GM19099 (cell line): ENCODE measurements around the gene FRYL.

Experiments
- POLR2A ChIP-seq: IDR thresholded peaks from 3 replicates; pipeline ENCODE4 v1.6.1; 2011; ENCODE audit warnings: low read depth; ENCODE audit not compliant: insufficient read length; ENCODE audit errors: extremely low read depth

The FRYL gene

DNA sequence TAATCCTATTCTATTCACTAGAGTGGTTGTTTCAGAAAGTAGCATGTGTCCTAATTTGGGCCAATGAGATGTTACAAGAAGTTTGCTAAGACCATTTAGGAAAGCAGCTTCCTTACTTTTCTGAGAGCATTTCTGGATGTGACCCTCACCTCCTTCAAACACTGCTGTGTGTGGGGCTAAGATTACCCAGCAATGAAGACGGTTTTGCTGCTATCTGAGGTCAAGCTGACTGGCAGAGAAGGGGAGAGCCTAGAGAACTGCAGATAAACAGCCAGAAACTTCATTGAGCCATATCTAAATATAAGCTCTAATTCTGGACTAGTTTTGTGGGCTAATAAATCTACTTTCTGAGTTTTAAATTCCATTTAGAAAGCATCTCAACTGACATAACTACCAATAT is 253.7 kb downstream of the FRYL start:
- TF ChIP-seq POLR2A: no peak

DNA sequence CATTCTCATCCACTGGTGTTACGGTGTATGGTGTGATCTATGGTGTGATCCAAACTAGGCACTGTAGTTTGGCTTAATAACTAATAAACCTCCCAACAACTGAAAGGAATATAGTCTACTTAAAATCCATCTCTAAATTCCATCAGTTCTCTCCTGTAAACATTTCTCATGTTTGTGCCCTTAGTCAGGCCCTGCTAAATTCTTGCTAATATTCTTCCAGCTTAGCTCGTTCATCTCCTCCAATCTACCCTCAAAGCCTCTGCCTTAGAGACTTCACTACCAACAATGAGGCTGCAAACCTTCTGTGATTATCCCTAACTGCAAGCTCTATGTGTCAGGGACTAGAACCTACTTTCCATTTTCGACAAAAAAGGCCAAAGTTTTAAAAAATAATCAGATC is 261.9 kb downstream of the FRYL start:
- TF ChIP-seq POLR2A: no peak

DNA sequence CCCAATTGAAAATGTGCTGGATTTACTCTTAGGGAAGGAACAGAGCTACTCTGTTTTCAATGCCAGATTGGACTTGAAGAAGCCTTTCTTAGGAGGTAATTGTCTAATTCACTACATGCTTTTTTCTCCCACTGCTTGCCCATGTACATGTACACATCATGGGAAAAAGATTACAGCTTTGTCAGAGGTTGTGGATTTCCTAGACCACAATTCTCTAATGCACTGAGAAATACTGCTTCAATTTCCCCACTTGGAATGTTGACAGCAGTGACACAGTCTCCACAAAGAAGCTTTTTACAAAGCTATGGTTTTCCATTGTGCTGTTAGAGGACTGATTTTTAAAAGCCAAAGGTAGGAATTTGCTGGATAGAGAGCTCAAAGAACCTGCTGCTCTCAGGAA is 270.5 kb downstream of the FRYL start:
- TF ChIP-seq POLR2A: no peak

DNA sequence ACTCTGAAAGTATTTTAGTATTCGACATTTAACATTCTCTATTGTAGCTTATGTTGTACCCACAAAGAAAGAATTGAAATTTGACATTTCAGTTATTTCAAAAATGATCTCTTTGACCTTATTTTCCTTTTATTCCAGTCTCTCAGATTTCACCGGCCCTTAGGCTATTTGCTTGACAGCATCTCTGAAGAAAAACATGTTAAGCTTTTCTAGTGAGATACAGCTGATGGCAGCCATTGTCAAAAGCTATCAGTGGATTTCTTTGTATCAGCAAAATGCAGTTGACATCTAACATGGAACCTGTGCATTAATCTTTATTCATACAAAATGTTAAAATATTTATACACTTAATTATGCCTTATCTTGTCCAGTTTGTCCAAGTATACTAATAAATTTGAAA is 273.4 kb downstream of the FRYL start:
- TF ChIP-seq POLR2A: no peak

DNA sequence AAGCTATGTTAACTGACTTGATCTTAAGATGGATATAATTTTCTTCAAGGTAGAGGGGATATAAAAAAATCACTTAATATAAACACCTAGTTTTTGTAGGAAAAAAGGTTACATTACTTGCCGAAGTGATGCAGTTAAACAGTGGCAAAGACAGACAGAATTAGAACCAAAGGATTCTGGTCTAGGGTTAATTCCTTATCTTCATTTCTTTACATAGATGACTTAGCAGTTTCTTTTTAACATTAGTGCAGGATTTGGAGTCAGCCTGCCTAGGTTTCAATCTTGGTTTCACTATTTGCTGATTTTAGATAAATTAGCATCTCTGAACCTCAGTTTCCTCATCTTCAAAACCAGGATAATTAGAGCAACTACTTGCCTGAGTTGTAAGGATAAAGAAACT is 275.7 kb downstream of the FRYL start:
- no peak for TF ChIP-seq POLR2A

DNA sequence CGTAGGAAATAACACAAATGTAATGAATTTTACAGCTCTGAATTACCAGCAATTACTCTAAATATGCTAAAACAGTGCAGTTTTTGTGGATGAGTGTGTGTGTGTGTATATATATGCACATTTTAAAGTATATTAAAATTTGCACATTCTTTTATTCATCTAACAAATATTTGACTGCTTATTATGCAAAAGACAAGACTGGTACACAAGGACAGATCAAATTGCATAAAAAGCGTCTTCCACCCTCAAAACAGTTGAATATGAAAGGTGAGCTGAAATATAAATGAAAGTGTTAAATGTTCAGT is 276.1 kb downstream of the FRYL start:
- TF ChIP-seq POLR2A: no peak

DNA sequence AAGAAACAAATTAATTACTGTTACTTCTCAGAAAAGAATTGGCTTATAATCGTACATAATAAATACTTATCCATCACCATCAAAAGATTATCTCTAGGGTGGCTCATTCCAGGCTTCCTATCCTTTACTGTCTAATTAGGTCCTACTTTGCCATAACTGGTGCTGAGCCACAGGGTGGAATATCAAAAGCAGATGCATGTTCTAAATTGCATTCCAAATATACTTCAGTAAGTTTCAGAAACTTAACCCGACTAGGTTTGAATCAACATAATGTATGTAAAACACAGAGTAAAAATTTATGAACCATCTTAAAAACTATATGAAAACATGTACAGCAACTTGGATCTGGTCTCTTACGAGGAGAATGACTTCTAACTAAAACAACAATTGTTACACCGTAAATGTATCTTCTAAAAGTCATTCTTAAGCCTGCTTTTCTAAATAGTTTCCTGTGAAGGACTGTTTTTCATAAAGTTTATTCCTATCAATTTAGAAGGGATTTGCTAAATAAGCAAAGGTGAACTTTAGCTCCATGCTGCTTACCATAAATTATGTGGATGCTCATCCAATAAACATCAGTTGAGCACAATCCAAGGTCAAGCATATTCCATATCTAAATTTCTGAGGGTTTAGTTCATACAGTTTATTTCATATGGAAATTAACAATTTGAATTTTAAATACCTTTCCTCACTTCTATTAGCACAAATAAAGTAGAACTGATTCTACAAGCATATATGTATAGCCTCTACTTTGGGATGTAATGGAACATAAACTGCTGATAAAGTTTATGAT is 276.6 kb downstream of the FRYL start:
- TF ChIP-seq POLR2A: no peak

DNA sequence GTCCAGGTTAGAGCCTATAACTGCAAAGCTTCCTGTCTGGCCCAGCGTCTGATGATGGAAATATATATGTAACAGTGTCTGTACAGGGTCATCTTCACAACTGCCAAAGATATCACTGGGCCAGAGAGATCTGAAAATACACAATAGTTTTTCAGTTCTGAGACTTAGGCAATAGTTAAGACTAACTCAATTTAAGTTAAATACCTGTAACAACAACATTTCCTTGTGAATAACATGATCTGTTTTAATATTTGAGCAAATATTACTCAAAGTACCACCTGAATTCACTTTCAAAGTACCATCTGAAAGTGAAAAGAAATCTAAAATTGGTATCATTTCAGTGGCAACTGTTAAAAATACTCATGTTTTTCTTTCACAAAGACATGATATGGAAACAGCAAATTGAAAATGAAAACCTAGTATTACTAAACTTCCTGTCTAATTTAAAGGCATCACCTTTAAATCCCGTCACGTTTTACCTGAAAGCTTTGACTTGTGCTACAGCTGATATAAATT is 280.5 kb downstream of the FRYL start:
- TF ChIP-seq POLR2A: no peak

DNA sequence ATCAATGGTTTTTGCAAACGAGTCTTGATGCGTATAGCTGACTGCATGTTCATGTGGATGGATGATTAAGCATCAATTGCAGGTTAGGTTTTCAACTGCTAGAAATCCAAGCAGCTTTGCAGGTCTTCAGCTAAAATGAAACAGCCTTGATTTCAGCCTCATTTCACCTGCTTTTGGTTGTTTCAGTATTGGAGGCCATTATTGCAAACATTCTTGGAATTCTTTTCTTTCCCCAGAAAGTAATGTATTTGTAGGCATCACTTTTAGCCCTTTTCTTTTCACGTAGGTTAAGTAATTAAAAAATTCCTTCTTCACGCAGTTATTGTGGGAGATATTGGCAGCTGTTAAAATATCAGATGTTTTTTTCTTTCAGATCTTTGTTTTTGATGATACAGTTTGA is 281.2 kb downstream of the FRYL start:
- no peak for TF ChIP-seq POLR2A

DNA sequence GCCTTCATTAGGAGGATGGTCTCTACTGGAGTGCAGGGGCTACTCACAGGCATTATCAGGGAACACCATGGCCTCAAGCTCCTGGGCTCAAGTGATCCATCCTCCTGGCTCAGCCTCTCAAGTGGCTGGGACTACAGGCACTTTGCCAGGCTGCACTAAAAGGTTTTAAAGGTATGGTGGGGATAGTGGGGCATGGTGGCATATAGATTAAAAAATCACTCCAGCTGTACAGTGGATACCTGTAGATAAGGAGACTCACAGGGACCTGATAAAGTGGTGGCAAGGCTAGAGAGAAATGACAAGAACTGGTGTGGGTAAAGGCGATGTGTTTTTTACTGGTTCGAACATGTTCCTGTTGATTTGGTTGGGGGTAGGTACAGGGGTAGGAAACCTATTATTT is 284.1 kb downstream of the FRYL start:
- TF ChIP-seq POLR2A: no peak

DNA sequence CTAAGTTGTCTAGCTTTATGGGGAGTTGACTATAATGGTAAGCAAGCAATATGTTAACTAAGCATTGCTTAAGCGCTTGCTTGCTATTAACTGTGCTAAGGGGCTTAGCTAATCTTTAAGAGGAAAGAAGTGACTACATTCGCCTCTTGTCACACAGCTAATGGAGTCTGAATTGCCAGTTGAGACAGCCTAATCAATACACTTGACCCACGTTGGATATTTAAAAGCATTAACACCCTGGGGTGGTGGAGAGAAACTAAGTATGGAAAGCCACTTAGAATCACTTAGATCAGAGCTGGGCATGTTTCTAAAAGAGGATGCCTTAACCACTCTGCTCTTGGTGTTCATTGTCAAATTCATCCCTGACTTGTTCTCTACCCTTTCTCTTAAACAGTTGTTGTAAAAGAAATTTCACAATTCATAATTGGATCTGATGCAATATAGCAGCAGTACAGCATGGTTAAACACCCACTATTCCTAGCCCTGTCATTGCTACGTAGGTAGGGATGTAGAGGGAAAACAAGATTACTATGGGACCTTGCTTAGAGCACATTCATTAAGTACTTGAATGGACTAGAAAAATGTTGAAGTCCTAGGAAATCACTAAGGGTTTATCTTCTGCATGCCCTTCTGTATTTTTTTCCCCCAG is 286.5 kb downstream of the FRYL start:
- TF ChIP-seq POLR2A: no peak

DNA sequence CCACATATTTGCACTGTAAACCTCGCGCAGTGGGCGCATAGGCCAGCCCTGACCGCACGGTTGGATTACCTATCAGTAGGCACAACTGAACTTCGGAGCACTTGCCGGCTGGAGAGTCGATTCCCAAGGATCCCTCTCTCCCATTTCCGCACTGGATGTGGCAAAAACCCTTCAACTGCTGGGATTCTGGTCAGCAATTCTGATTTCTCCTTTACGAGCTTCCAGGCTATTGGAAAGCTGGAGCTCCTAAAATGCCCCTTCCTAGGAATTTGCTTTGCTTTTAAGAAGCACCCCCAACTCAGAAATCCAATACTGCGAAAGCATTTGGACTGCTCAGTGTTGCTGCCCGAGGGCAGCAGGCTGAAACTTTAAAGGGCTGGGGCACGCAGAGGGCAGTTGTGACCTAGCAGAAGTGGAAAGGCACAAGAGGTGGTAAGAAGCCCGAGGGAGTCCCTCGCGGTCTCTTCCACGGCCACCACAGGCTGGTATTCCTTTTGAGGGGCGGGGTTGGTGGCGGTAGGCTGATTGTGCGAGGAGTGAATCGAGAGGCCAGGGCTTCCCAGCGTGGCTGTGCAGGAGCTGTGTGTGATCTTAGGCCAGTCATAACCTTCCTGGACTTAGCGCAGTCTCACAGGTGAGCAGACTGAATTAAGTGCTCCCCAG is 288.4 kb downstream of the FRYL start:
- TF ChIP-seq POLR2A: no peak

DNA sequence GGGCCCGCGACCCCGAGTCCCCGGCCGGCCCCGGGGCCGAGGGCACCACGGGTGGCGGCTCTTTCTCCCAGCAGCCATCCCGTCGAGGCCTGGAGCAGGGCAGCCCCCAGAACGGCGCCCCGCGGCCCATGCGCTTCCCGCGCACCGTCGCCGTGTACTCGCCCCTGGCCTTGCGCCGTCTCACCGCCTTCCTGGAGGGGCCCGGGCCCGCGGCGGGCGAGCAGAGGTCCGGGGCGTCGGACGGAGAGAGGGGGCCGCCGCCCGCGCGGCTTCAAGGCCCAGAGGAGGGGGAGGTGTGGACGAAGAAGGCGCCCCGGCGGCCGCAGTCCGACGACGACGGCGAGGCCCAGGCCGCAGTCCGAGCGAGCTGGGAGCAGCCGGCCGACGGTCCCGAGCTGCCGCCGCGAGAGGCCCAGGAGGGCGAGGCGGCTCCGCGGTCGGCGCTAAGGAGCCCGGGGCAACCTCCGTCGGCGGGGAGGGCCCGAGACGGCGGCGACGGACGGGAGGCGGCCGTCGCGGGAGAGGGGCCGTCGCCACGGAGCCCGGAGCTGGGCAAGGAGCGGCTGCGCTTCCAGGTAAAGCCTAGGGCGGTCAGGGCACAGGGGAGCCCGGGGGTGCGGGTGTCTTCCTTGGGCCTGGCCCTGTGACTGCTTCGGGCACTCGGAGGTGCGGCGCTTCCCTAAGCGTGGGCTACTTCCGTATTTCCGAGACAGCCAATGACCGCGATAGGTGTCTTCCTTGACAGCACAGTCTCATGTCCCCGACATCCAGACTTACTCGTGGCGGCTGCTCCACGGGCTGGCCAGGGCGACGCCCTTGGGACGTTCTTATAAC is 289.2 kb downstream of the FRYL start:
- no peak for TF ChIP-seq POLR2A

DNA sequence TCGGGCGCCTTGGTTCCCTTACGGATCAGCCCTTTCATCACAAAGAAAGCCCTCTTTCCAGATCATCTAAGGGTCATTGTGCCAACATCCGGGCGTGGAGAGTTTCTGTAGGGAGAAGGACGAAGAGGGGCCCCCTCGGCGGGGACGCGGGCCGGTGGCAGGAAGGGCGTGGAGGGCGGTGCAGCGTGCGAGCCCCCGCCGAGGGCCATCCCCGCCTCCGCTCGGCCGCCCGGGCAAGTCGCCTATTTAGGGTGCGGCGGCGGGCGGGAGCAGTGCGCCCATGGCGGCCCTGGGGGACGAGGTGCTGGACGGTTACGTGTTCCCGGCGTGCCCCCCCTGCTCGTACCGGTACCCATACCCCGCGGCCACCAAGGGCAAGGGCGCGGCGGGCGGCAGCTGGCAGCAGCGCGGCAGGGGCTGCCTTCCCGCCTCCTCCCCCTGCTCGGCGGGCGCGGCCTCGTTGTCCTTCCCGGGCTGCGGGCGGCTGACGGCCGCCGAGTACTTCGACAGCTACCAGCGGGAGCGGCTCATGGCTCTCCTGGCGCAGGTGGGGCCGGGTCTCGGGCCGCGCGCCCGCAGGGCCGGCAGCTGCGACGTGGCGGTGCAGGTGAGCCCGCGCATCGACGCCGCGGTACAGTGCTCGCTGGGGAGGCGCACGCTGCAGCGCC is 289.9 kb downstream of the FRYL start, which contains the start of gene ZAR1:
ZAR1 (plus strand) TSS at position 241 of the 668 bp plus-strand sequence; CDS start at position 281, 40 bp downstream.
- no peak for TF ChIP-seq POLR2A

DNA sequence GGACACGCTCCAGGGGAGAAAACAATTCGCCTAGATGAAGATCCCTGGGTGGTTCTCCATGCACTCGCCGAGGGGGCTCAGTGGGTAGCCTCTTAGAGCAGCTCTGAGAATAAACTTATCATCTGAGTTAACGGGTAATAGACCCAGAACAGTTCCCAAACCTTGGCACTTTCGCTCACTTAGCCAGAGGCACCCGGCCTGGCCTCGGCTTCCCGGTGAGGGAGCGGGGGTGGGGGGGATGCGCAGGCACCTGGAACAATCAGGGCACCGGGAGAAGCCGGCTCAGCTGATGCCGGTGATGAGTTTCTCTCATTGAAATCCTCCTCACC is 290.4 kb downstream of the FRYL start:
- no peak for TF ChIP-seq POLR2A
